Activated CD4-positive, alpha-beta T cell treated with anti-CD3 and anti-CD28 coated beads for 1 hour (primary cell): ENCODE results near the gene EMX1.

Experiments
- DNase-seq: peaks from one replicate; pipeline ENCODE4 v3.0.0-alpha.2; 2020

Gene EMX1

DNA sequence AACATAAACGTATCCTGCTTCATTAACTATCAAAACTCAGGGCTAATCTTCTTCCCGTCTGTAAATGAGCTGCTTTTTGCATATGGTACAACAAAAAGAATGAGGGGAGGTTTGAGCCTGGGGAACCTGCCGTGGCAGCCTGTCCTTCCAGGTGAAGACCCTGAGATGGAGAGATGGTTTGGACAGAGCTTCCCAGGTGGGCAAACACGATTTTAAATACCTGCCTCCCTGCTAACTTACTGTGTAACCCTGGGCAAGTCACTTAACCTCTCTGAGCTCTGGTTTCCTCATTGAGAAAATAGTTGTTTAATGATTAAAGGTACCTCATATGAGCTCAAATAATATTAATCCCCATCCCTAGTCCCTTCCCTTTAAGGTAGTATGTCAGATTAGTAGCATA is 9.0 kb downstream of the EMX1 start:
- no peak for DNase-seq

DNA sequence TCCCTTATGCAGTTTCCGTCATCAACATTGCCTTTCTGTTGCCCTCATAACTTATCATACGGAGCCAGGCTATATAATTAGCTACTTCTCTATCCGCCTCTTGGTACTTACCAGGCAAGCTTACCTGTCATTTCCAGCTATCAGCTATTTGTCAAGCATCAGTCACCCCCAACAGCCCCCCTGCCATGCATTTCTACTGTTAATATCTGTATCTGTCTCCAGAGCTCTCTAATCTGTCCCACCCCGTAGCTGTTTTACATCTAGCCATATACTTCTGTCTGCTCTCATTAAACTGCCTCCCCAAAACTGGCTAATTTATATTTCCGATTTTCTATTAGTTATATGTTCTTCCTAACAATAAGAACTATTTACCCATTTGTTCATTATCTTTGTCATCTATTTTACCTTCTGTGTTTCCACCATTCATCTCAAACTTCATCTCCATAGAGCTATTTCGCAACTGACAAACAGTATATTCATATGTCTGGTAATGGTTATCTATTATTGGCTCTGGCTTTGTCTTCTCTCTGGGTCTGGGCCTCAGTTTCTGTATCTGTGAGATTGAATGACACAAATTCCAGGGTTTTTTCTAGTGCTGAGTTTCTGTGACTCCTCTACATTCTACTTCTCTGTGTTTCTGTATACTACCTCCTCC is 9.6 kb downstream of the EMX1 start:
- DNase-seq = no peak

DNA sequence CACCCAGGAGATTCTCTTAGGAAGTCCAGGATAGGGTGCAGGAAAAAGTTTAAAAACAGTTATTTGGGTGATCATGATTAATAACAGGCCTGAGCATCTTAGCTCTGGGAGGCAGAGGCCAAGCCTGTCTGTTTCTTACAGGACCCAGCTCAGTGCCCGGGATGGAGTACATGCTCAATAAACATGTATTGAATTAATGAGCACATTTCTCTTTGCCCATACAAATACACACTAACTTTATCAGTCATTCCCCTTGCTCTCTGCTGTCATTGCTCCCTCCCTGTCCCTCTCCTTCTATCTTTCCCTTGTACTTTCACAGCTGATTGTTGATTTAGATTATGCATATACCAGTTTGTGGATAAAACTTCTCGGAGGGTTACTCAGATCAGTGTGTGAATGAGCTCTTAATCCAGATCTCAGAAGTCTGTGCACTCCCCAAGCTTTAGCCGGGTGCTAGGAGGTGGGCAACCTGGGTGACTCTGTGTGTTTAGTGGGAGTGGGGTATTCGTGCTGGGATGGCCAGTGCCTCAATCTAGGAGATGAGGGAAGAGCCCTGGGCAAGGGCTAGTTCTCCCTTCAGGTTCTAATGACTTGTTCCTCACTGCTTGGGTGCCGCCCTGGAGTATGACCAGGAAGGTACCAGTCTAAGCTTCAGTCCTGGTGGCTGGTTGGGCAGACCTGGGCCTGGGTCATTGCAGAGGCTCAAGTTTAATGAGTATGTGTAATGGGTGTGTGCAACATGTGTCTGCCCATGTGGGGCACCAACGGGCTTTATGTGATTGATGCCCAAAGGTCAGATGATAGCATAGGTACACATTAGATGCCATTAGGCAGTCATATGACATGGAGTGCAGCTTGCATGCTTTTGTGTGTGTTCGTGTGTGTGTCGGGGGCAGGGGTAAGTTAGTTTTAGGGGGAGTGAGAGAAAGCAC is 10.6 kb downstream of the EMX1 start:
- no peak for DNase-seq

DNA sequence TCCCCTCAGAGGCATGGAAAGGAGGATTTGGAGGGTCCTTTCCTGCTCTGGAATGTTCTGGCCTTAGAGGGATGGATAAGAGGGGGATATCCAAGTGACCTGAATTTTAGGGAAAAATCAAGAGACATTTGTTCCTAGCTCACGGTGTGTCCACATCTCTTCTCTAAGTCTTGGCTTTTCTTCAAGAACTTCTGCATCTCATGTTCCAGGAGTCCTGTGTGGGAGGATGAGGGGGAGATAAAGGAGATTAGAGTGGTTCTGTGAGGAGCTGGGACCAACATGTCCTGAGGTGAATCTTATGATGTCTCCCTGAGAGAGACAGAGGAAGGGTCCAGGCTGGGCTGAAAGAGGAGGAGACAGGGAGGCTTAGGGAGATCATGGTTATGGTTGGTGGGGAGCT is 11.7 kb downstream of the EMX1 start:
- no peak for DNase-seq

DNA sequence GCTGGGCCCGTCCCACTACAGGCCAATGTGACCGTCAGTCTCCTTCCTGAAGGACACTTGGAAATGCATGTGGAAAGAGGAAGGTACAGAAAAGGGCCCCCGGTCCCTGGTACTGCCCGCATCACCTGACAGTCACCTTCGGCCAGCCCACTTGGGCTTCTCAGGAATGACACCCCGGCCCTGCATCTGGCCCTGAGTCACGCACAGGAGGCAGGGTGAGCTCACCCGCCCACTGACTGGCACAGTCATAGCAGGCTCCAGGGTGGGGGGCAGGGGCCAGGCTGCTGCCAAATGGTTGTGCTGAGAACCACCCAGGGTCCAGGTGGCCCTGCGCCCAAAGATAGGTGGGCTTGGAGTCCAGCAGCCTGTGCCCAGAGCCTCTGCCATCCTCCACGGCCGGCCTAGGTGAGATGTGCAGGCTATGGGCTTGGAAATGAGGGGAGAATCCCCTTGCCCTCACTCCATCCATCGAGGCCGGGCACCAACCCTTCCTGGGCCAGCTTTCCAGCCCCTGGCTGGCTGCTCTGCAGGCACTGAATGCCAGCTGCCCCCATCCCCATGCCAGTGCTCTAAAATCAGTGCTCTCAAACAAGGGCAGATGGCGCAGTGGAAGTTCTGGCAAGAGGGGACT is 14.1 kb downstream of the EMX1 start:
- no peak for DNase-seq

DNA sequence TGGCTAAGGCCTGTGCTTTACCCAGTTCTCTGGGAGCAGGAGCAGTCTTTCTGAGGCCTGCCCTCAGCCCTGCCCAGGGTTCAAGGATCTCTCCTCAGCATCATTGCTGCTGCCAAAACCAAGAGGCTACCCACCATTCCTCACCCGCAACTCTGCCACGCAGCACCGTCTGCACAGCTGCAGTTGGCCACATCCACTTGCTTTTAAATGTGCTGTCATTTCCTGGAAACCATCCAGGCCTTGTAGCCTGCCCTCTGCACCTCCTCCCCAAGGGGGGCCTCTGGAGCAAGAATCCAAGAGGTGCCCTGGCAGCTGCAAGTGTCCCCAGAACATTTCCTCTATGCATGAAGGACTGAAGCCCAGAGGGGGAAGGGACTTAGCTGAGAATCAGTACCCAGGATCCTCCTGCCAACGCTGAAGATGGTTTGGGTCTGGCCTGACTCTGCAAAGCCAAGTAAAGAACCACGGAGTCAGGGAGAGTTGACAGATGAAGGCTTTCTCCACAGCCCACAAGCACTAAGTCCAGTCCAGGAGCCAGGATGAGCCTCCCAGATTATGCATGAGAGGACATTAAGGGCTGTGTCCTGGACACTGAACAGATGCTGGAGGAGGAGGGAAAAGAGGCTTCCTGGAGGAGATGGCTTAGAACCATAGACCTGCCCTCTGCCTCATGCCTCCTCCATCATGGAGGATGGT is 14.9 kb downstream of the EMX1 start:
- DNase-seq = no peak

DNA sequence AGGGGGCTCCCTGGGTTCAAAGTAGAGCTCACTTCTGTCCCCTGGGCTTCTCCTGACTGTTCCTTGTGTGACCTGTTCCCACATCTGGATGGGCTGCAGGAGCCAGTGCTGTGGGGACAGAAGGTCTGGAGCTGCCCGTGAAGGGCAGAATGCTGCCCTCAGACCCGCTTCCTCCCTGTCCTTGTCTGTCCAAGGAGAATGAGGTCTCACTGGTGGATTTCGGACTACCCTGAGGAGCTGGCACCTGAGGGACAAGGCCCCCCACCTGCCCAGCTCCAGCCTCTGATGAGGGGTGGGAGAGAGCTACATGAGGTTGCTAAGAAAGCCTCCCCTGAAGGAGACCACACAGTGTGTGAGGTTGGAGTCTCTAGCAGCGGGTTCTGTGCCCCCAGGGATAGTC is 15.5 kb downstream of the EMX1 start:
- no peak for DNase-seq

DNA sequence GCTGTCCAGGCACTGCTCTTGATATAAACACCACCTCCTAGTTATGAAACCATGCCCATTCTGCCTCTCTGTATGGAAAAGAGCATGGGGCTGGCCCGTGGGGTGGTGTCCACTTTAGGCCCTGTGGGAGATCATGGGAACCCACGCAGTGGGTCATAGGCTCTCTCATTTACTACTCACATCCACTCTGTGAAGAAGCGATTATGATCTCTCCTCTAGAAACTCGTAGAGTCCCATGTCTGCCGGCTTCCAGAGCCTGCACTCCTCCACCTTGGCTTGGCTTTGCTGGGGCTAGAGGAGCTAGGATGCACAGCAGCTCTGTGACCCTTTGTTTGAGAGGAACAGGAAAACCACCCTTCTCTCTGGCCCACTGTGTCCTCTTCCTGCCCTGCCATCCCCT is 15.9 kb downstream of the EMX1 start:
- DNase-seq = no peak

DNA sequence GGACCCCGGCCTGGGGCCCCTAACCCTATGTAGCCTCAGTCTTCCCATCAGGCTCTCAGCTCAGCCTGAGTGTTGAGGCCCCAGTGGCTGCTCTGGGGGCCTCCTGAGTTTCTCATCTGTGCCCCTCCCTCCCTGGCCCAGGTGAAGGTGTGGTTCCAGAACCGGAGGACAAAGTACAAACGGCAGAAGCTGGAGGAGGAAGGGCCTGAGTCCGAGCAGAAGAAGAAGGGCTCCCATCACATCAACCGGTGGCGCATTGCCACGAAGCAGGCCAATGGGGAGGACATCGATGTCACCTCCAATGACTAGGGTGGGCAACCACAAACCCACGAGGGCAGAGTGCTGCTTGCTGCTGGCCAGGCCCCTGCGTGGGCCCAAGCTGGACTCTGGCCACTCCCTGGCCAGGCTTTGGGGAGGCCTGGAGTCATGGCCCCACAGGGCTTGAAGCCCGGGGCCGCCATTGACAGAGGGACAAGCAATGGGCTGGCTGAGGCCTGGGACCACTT is 16.4 kb downstream of the EMX1 start:
- DNase-seq = no peak

DNA sequence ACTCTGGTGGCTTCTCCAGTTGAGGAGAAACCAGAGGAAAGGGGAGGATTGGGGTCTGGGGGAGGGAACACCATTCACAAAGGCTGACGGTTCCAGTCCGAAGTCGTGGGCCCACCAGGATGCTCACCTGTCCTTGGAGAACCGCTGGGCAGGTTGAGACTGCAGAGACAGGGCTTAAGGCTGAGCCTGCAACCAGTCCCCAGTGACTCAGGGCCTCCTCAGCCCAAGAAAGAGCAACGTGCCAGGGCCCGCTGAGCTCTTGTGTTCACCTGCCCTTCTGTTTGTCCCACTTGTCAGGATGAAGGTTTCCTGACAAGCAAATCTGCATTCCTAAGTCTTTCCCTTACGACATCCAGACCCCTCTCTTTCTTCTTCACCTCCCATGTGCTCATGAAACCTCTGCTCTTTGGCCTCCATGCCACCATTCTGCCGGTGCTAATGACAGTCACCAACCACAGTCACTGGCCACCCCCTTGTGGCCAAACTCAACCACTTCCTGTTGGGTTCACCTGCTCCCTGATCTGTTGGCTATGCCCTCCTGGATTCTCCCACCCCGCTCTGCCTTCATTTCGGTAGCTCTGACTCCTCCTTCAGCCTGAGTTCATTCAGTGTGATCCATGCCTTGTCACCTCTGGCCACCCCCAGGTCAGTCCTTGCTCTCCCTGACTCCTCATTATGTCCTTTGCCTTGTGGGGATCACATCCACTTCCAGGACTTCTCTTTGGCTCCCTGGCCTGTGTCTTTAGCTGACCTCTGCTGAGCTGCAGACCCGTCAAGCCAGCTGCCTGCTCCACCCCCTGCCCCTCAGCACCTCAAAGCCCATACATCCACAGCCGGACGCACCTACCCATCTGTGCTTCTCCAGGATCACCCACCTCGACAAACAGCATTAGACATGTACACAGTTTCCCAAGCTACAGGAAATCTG is 17.6 kb downstream of the EMX1 start:
- DNase-seq = no peak

DNA sequence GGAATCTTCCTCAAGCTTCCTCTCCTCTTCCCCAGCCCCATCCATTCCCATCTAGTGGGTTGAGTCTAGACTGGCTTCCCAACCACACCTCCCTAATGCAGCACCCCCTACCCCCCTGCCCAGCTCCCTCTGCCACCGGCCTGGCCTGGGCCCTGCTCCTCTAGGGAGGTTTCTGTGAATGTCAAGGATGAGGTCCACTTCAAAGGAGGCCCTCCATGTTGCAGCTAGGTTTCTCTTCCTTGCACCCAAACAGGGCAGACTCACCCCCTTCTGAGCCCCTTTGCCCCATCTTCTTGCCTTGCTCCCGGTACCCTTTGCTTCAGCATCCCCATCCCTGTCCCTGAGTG is 18.3 kb downstream of the EMX1 start:
- DNase-seq = no peak

DNA sequence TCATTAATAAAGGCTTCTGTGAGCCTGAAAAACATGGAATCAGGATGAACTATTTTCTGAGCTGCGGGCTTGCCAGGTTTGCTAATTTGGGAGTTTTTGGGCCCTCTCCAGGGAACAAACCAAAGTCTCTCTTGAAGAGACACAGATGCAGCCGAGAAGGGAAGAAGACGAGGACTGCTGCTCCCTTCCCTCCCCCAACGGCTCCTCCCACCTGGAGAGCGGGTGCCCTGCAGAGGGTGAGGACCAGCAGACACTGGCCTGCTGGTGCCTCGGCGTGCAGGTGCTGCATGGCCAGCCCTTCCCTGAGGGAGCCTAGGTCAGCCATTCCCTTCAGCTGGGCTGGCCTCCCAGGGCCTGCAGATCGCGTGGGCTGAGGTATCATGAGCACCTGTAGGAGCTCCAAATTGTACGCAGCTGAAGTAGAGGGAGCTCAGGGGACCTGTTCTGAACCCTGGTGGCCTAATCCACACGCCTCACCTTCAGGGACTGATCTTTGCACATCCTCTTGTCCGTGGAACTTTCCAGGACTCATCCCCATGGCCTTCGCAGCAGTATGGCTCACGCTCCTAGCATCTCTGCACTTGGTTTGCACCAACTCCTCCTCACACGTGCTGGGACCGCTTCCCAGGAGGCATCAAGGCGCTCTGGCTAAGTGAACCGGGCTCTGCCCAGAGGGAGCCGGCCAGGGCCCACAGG is 19.5 kb downstream of the EMX1 start:
- DNase-seq = no peak

DNA sequence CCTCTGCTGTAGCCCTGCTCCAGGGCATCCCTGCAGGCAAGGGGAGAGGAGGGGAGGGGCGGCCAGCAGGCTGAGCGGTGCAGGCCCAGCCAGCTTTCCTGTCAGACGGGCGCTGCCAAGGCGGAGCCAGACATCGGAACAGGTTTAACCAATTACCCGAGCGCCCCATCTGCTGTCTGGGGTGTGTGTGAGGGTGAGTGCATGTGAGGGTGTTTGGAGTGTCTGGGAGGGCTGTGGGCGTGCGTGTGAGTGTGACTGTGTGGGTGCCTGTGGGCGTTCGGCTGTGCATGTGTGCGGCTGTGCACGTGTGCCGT is 20.0 kb downstream of the EMX1 start:
- no peak for DNase-seq

DNA sequence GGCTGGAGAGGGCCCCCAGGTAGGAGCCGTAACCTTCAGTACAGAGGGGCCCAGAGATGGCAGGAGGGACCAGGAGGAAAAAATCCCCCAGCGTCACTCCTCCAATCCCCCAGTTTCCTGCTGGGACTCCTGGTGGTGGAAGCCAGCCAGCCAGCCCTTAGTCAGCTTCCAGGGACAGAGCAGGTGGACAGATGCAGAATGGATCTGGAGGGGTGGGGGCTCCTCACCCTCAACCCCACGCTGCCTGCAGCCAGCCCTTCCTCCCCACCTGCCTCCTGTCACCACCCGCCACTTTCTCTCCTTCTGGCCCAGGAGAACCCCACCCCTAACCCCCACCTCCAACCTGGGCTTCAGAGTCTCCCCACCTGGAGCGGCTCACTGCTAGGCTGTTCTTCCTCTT is 21.1 kb downstream of the EMX1 start:
- no peak for DNase-seq

DNA sequence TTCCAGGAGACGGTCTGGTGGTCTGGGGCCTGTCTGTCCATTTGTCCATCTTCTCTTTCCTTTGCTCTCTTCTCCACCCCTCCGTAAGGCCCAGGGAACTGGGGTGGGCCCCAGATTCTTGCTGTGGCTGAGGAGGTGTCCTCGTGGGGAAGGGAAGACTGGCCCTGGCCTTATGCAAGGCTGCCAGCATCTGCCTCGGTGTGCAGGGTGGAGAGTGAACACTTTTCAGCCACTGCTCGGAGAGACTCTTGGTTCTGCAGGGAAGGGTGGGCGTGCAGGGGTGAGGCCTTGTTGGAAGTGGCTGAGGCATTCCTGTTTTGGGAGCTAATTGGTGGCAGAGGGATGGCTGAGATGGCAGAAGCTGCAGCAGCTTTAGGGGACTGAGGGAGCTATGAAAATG is 23.0 kb downstream of the EMX1 start:
- DNase-seq = no peak

DNA sequence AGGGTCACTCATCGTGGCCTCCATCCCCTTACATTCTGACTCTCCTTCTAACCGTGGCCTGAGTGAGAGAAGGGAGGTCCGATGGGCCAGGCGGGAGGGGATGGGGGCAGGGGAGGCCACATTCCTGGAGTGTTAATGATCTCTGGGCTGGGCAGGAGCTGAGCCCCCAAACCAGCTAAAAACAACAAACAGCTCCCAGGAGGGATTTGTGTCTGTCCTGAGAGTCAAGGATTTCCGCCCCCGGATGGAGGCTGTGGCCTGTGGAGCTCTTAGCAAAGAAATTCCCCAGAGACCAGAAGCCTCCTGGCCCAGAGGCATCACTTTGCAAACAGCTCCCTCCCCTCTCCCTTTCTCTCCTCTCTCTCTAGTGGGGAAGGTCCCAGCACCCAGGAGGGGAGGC is 23.5 kb downstream of the EMX1 start:
- DNase-seq = no peak

DNA sequence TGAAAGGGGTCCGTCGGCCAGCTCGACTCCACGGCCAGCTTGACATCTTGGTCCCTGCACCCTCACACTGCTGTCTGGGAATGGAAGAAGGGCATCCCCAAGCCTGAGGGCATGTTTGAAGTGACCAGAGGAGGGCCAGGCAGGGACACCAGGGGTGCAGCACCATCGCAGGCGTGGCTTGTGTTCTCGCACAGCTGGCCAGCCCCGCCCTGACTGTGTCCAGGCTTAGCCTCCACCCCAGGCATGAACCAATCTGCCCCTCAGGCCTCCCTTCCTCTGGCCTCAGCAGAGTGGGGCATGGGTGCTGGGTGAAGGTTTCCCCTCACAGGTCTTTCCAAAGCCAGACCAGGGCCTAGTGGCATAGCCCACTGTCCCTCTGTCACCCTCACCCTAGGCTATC is 25.0 kb downstream of the EMX1 start:
- no peak for DNase-seq

DNA sequence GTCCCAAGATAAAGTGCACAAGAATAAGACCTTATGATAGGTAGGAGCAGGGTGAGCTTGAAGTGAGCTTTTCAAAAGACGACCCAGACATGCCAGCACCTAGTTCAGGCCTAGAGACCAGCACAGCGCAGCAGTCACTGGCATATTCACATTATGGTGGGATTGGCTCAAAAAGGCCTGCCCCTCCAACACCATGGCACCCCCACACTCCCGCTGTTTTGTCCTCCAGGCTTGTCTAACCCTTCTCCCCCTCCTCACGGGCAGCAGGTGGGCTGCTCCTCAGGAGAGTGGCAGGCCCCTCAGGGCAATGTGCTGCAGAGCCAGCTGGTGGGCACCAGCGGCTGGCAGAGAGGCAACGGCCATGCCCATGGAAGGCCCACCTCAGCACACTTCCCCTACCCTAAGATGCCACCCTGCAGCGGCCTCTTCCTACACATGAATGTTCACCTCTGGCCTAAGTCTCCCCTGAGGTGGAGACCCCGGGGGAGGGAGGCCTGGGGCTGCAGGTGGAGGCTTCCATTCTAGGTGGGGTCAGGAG is 25.6 kb downstream of the EMX1 start:
- no peak for DNase-seq

DNA sequence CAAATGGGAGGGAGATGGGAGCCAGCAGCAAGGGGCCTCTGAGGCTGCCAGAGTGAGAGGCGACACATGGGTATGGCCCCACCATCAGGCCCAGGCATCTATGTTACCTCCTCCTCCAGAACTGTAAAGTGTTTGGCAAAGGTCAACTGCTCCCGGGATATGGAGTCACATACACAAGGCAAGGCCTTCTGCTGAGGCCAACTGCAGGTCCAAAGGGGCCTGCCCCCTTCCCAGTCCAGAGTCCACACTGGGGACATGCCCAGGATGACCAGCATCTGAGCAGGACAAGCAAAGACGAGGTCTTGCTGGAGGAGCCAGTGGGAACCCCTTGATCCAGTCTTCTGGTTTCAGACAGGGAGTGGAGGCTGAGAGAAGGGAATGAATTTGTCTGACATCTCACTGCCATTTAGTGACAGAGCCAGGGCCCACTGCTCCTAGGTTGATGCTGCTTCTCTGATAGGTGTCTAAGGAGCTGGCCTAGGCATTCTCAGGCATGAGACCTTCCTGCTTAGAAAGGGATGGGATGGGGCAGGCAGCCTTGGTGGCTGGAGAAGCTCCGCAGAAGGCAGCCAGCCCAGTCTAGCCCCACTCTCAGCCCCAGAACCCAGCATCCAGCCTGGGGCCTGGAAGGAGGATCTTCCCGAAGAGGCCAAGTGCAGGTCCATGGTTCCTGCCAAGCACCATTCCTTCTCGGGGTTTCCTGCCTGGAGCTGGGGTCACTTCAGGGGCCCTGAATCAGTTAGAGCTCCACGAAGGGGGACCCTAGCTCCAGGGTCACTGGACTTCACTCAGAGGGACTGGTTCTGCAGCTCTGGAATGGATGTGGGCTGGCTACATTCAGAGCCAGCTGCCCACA is 26.4 kb downstream of the EMX1 start:
- no peak for DNase-seq

DNA sequence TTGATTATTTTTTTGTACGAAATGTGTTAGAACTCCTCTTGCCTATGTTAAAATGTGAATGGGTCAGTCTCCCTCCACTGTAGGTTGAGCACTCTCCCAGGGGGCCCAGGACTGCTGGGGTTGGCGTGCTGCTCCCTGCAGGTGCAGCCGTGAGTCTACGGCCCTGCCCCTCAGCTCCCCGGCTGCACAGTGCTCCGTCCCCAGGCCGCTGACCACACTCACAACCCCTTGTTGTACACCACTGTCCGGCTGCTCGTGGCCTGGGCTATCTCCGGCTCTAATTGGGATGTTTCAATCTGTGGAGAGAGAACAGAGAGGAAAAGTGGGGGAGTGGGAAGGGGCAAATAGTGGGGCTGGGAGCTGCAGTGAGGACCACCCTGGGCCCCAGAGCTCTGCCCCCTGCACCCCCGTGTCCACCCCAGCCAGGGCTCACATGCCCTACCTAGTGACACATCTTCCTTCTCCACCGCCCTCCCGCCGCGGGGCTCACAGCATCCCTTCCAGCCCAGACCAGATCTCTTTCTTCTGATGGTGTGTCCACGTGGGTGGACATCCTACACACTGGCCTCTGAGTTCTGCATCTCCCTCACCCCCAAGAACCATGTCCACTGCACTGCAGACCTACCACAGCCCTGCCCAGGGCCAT is 27.6 kb downstream of the EMX1 start:
- no peak for DNase-seq
